CD4-positive, alpha-beta T cell (primary cell): ENCODE measurements around the gene SRSF4. TPM values are rescaled to one million over a fixed set of nuclear protein-coding genes. Genes with fewer than 3 reads are reported as not detected.

Source experiments
- ATAC-seq: fragments of 200-7000 bp; cut with Tn5 transposase; one replicate; pipeline ENCODE4 v1.10.0; 2022; ENCODE audit warnings: mild to moderate bottlenecking; ENCODE audit not compliant: poor library complexity
- CTCF ChIA-PET: fragments of 350-600 bp; sonication (Branson Sonifier 250); formaldehyde crosslinking; loops from one replicate; lab custom pipeline; 2021; ENCODE audit warnings: antibody characterized with exemption, inconsistent platforms; lab: Charles Lee
- POLR2A ChIA-PET: fragments of 350-600 bp; sonication (Branson Sonifier 250); formaldehyde crosslinking; loops from one replicate; lab custom pipeline; 2021; ENCODE audit warnings: antibody characterized with exemption, inconsistent platforms; lab: Charles Lee
- DNase-seq, 14 experiments: peaks; one replicate each; pipeline ENCODE4 v3.0.0-alpha.2; 2013 to 2020; ENCODE audit warnings: mixed read lengths in 2 of 14
- H3K27ac ChIP-seq, 2 donors: one replicate each; pipeline versions ENCODE4 v1.5.1 to v1.7.0; 2013; ENCODE audit warnings: low read length in 2 of 2, low read depth in 1 of 2, mild to moderate bottlenecking in 1 of 2
- H3K27me3 ChIP-seq, 2 experiments: 1 replicate in 1 of 2; 2 replicates in 1 of 2; pipeline versions ENCODE4 v1.6.1 to v1.7.0; 2013; ENCODE audit warnings: low read length in 2 of 2, control low read depth in 1 of 2, mild to moderate bottlenecking in 1 of 2, moderate library complexity in 1 of 2; ENCODE audit not compliant: insufficient read depth in 2 of 2, control insufficient read depth in 1 of 2
- H3K36me3 ChIP-seq: one replicate; pipeline ENCODE4 v1.6.1; 2013; ENCODE audit warnings: low read length, control low read depth; ENCODE audit not compliant: insufficient read depth
- H3K4me1 ChIP-seq: one replicate; pipeline ENCODE4 v1.6.1; 2013; ENCODE audit warnings: low read length, control low read depth; ENCODE audit not compliant: insufficient read depth
- H3K4me3 ChIP-seq: one replicate; pipeline ENCODE4 v1.5.1; 2013; ENCODE audit warnings: mild to moderate bottlenecking, low read length, moderate library complexity
- H3K9me3 ChIP-seq, 2 experiments: 1 replicate in 1 of 2; 2 replicates in 1 of 2; pipeline versions ENCODE4 v1.6.1 to v1.7.0; 2013; ENCODE audit warnings: low read length in 2 of 2, mild to moderate bottlenecking in 2 of 2, control low read depth in 1 of 2, moderate library complexity in 1 of 2; ENCODE audit not compliant: control insufficient read depth in 1 of 2, insufficient read depth in 1 of 2
- H3K27ac Mint-ChIP-seq: one replicate; pipeline ENCODE4 v1.8.0; 2020; ENCODE audit warnings: mixed read lengths
- H3K27me3 Mint-ChIP-seq: one replicate; pipeline ENCODE4 v1.8.0; 2021; ENCODE audit warnings: mixed read lengths
- H3K36me3 Mint-ChIP-seq: one replicate; pipeline ENCODE4 v1.8.0; 2021; ENCODE audit warnings: low read depth, mixed read lengths
- H3K4me1 Mint-ChIP-seq: one replicate; pipeline ENCODE4 v1.8.0; 2021; ENCODE audit warnings: low read depth, mixed read lengths
- H3K4me3 Mint-ChIP-seq: one replicate; pipeline ENCODE4 v1.8.0; 2020; ENCODE audit warnings: mild to moderate bottlenecking, mixed read lengths
- H3K9me3 Mint-ChIP-seq: one replicate; pipeline ENCODE4 v1.8.0; 2020; ENCODE audit warnings: mixed read lengths
- intact Hi-C, 2 experiments: fragments of 100-400 bp; cut with DNase I in 1 of 2; cut with micrococcal nuclease in 1 of 2; formaldehyde crosslinking; loops; one replicate each; pipeline versions ENCODE4 v1.15.1 to v1.9.0; 2023 to 2025; cut with DNase I, micrococcal nuclease
- total RNA-seq, 174 experiments: library from RNA in 2 of 174; stranded (reverse) in 2 of 174; gene quantifications; one replicate each; pipeline ENCODE4 v1.2.3 and lab custom pipeline; 2021 to 2026
- TF ChIP-seq, protein P1 (sequence below): fragments of 200-600 bp; IDR thresholded peaks from one replicate; pipeline ENCODE4 v1.8.0; 2022; ENCODE audit warnings: antibody characterized with exemption, mild to moderate bottlenecking

The SRSF4 gene
- total RNA-seq, 2 experiments from 2014 or later, result 89.2 to 93.4 TPM

DNA sequence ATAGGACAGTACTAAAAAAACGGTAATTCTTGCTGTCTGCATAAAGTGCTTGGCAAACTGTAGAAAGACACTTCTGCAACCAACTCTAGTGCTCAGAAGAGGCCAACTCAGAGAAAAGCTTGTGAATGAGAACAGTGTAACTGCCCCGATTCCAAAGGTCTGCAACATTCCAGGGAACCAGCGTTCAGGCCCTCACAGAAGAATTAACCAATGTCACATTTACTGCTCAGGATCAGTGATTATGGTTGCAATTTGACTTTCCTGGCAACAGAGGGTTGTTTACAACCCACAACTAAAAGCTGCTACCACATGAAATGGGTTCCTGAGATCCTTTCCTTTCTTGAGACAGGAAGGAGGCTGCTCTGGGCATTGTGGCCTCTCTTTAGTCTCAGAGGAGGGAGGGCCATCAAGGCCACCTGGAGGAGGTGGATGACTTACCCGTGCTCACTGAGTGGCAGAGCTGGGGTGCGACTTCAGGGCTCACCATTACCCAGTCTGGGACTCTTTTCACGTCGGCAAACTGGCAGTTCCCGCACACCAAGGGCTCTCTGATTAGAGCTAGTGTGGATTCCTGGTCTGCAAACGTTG, 15.3 kb downstream of the SRSF4 start:
- CTCF ChIA-PET, result no interaction called here
- peaks cover 82% of the 10 kb centered on the region for H3K36me3 Mint-ChIP-seq
- DNase-seq (no peak), ATAC-seq (no peak)
- TF ChIP-seq, protein P1, sequence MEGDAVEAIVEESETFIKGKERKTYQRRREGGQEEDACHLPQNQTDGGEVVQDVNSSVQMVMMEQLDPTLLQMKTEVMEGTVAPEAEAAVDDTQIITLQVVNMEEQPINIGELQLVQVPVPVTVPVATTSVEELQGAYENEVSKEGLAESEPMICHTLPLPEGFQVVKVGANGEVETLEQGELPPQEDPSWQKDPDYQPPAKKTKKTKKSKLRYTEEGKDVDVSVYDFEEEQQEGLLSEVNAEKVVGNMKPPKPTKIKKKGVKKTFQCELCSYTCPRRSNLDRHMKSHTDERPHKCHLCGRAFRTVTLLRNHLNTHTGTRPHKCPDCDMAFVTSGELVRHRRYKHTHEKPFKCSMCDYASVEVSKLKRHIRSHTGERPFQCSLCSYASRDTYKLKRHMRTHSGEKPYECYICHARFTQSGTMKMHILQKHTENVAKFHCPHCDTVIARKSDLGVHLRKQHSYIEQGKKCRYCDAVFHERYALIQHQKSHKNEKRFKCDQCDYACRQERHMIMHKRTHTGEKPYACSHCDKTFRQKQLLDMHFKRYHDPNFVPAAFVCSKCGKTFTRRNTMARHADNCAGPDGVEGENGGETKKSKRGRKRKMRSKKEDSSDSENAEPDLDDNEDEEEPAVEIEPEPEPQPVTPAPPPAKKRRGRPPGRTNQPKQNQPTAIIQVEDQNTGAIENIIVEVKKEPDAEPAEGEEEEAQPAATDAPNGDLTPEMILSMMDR, result no peak
- H3K27me3 Mint-ChIP-seq, result no peaks in the 10 kb centered on the region
- intact Hi-C loops, result no loop called here
- H3K4me3 Mint-ChIP-seq, result no peak overlapping the region
- H3K9me3 Mint-ChIP-seq, result no peaks in the 10 kb centered on the region
- POLR2A ChIA-PET, result interaction anchor here (3.1 kb wide), 1 partner anchor 15 kb away, joined by 19 read pairs; the partner anchor contains the start of gene SRSF4
- no peaks in the 10 kb centered on the region for H3K9me3 ChIP-seq
- H3K27me3 ChIP-seq, result no peaks in the 10 kb centered on the region
- H3K36me3 ChIP-seq, result peaks cover 63% of the 10 kb centered on the region
- peaks cover 87% of the 10 kb centered on the region for H3K4me1 Mint-ChIP-seq
- no peak overlapping the region for H3K4me3 ChIP-seq
- no peak overlapping the region for H3K27ac ChIP-seq
- H3K4me1 ChIP-seq, result peaks cover 25% of the 10 kb centered on the region
- peak overlapping the region; percentile 58 for H3K27ac Mint-ChIP-seq

DNA sequence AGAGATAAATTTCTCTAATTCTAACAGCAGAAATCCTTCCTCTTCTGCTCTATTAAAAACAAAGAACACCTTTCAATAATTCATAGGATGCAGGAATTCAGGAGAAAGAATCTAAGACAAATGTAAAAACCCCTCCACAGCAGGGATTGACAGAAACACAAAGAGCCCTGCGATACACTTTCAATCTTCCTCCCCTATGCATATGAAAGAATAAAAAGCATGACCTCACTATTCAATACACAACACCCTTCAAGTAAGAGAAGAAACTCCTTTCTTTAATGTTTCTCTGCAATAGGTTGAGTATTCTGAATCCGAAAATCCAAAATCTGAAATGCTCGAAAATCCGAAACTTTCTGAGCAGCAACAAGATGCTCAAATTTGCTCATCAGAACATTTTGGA, 17.1 kb downstream of the SRSF4 start:
- Mint-ChIP-seq H3K27ac (no peak overlapping the region), H3K27me3 (no peaks in the 10 kb centered on the region), H3K9me3 (no peaks in the 10 kb centered on the region), H3K4me3 (no peak overlapping the region), H3K4me1 (peaks cover 79% of the 10 kb centered on the region), H3K36me3 (peaks cover 81% of the 10 kb centered on the region)
- Histone ChIP-seq H3K27me3 (no peaks in the 10 kb centered on the region), H3K36me3 (peaks cover 80% of the 10 kb centered on the region), H3K4me3 (no peak overlapping the region), H3K27ac (no peak overlapping the region), H3K9me3 (no peaks in the 10 kb centered on the region), H3K4me1 (peaks cover 13% of the 10 kb centered on the region)
- DNase-seq (no peak), ATAC-seq (no peak)
- POLR2A ChIA-PET, result no interaction called here
- CTCF ChIA-PET, result no interaction called here
- TF ChIP-seq, protein P1, result no peak
- intact Hi-C loops, result no loop called here

DNA sequence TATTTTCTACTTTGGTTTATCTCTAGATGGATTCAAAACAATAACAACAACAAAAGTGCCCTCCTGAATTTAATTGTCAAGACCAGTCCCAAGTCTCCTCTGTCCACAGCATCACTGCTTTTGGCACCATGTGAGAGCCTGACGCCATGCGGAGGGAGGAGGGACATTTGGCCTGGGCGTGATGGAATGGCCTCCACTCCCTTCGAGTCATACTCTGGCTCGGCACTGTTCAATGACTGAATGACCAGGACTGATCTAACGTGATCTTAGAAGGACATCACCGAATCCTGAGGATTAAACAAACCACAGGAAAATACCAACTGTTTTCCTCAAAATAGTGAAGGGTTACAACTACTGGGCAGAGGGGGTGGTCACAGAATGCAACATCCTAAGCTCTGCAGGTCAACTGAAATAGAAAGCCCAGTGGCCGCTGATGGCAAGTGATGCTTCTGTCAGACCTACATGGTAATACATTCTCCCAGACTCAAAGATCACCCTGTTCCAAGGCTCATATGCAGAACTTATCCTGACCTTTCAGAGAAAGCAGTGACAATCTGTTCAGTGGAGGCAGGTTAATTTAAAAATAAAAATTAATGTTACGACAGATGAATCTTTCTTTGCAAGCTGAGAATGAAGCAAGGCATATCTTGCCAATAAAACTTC, 19.1 kb downstream of the SRSF4 start:
- no peak overlapping the region for H3K27ac Mint-ChIP-seq
- ChIA-PET POLR2A (no interaction called here), CTCF (no interaction called here)
- ATAC-seq (no peak), DNase-seq (no peak)
- Histone ChIP-seq H3K4me1 (peaks cover 13% of the 10 kb centered on the region), H3K27me3 (no peaks in the 10 kb centered on the region), H3K27ac (no peak overlapping the region), H3K36me3 (peaks cover 84% of the 10 kb centered on the region), H3K4me3 (no peak overlapping the region), H3K9me3 (no peaks in the 10 kb centered on the region)
- no peaks in the 10 kb centered on the region for H3K9me3 Mint-ChIP-seq
- H3K4me1 Mint-ChIP-seq, result peaks cover 64% of the 10 kb centered on the region
- no peak overlapping the region for H3K4me3 Mint-ChIP-seq
- TF ChIP-seq, protein P1, result no peak
- peaks cover 81% of the 10 kb centered on the region for H3K36me3 Mint-ChIP-seq
- intact Hi-C loops, result no loop called here
- H3K27me3 Mint-ChIP-seq, result no peaks in the 10 kb centered on the region
